Fibroblast of the aortic adventitia (primary cell): Measurements from ENCODE around the gene RBM18. TPM values are rescaled to one million over a fixed set of nuclear protein-coding genes. Genes with fewer than 3 reads are reported as not detected.

Source experiments
- DNase-seq: peaks from one replicate; pipeline ENCODE4 v3.0.0-alpha.2; 2010; ENCODE audit warnings: low read depth
- H3K4me3 ChIP-seq: 2 replicates; pipeline ENCODE4 v1.5.1; 2011; ENCODE audit warnings: low read depth, mild to moderate bottlenecking, control low read depth, low read length, moderate library complexity
- total RNA-seq: library from RNA; depleted of rRNA; stranded (reverse); fragments of >200 nt; gene quantifications from 2 replicates; pipeline ENCODE4 v1.2.3, GENCODE V29; 2012; ENCODE audit warnings: low replicate concordance
- TF ChIP-seq, protein P1 (sequence below): IDR thresholded peaks from 2 replicates; pipeline ENCODE4 v1.5.1; 2011; ENCODE audit warnings: mild to moderate bottlenecking, low read length, control low read depth, inconsistent platforms; ENCODE audit not compliant: insufficient read depth

The RBM18 gene
- total RNA-seq, 1 donor = 13.0 TPM

- H3K4me3 ChIP-seq = no peak overlapping the region
- no peak for DNase-seq
- TF ChIP-seq, protein P1, sequence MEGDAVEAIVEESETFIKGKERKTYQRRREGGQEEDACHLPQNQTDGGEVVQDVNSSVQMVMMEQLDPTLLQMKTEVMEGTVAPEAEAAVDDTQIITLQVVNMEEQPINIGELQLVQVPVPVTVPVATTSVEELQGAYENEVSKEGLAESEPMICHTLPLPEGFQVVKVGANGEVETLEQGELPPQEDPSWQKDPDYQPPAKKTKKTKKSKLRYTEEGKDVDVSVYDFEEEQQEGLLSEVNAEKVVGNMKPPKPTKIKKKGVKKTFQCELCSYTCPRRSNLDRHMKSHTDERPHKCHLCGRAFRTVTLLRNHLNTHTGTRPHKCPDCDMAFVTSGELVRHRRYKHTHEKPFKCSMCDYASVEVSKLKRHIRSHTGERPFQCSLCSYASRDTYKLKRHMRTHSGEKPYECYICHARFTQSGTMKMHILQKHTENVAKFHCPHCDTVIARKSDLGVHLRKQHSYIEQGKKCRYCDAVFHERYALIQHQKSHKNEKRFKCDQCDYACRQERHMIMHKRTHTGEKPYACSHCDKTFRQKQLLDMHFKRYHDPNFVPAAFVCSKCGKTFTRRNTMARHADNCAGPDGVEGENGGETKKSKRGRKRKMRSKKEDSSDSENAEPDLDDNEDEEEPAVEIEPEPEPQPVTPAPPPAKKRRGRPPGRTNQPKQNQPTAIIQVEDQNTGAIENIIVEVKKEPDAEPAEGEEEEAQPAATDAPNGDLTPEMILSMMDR = no peak
These were observed 67.2 kb downstream of the RBM18 start for GRCh38 chr9:122197426-122197825.

GRCh38 chr9:122195875-122196274 is 68.8 kb downstream of the RBM18 start:
- DNase-seq = no peak
- TF ChIP-seq, protein P1 = no peak
- H3K4me3 ChIP-seq = no peak overlapping the region

- DNase-seq = no peak
- H3K4me3 ChIP-seq = no peak overlapping the region
- TF ChIP-seq, protein P1 = no peak
These were observed 71.0 kb downstream of the RBM18 start for GRCh38 chr9:122193651-122194050.

DNA sequence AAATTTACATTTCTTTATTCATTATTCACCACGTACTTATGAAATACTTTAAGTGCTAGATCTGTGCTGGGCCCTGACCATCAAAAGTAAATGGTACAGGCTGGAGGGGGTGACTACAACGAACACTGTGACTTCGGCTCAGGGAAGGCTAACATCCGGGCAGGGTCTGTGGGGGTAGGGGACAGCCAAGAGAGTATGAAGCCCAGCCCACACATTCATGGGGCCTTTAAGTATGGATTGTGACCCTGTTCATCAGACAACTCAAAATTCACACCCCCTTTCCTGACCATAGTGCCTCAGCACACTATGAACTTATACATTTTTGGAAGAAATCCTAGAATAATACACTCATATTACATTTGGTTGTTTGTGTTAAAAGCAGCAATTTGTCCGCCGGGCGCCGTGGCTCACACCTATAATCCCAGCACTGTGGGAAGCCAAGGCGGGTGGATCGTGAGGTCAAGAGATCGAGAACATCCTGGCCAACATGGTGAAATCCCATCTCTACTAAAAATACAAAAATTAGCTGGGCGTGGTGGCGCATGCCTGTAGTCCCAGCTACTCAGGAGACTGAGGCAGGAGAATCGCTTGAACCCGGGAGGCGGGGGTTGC is 71.6 kb downstream of the RBM18 start:
- no peak overlapping the region for H3K4me3 ChIP-seq
- DNase-seq = no peak
- TF ChIP-seq, protein P1 = no peak

DNA sequence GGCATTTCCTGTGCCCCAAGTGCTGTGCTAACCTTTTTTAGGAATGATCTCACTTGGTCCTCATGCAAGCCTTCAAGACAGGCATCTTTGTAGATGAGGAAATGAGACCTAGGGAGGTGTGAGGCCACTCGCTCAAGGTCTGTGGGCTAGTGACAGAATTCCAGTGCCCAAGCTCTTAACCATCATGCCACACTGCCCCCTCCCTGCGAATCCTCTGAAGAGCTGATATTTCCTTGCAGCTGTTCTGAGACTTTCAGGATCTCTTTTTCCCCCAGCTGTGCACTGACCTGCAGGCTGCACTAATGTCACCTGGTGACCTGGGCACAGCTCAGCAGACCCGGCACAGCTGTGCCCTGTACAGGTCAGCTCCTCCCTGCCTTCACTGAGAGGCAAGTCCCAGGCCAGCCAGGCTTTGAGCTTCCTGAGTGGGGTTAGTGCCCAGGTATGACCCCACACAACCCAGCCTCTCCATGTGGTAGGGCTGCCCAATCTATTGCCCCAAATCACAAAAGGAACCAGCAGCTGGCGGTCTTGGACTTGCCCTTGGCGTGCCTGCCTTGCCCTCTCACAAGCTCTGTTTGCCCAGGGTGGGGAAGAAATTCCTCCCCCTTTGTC is 72.3 kb downstream of the RBM18 start:
- DNase-seq = no peak
- H3K4me3 ChIP-seq = no peak overlapping the region

GRCh38 chr9:122191584-122191983 is 73.1 kb downstream of the RBM18 start:
- TF ChIP-seq, protein P1 = no peak
- no peak for DNase-seq
- no peak overlapping the region for H3K4me3 ChIP-seq

More for the DNA sequence above, 72.3 kb downstream of the RBM18 start:
- TF ChIP-seq, protein P1 = no peak
